LoVo (cell line): ENCODE measurements around the gene ZNF507.
"Not testable (repeated sequence)": the region's sequence is repeated elsewhere in the genome, so short reads cannot be mapped to it uniquely, and the experiment has no call there.

Source experiments
- DNase-seq: peaks from one replicate; pipeline ENCODE4 v3.0.0-alpha.2; 2016; ENCODE audit warnings: low spot score

The ZNF507 gene

GRCh38 chr19:32368787-32369186 lies 23.4 kb downstream of the ZNF507 start:
- DNase-seq, result no peak

GRCh38 chr19:32372726-32373517 lies 27.5 kb downstream of the ZNF507 start:
- no peak for DNase-seq

- DNase-seq, result peak; percentile 92
Observed at GRCh38 chr19:32373585-32374295, 28.3 kb downstream of the ZNF507 start.

GRCh38 chr19:32374362-32374761 lies 29.0 kb downstream of the ZNF507 start:
- not testable (repeated sequence) for DNase-seq

GRCh38 chr19:32377088-32377487 lies 31.7 kb downstream of the ZNF507 start:
- DNase-seq, result not testable (repeated sequence)

- no peak for DNase-seq
Observed at GRCh38 chr19:32380269-32380668, 34.9 kb downstream of the ZNF507 start.

- DNase-seq, result peak; percentile 26
Observed at GRCh38 chr19:32387701-32388392, 42.4 kb downstream of the ZNF507 start.

GRCh38 chr19:32388393-32388855 lies 43.0 kb downstream of the ZNF507 start:
- no peak for DNase-seq

GRCh38 chr19:32392901-32393300 lies 47.5 kb downstream of the ZNF507 start:
- DNase-seq, result no peak

- no peak for DNase-seq
Observed at GRCh38 chr19:32396046-32396652, 50.7 kb downstream of the ZNF507 start.

GRCh38 chr19:32397671-32398101 lies 52.3 kb downstream of the ZNF507 start:
- DNase-seq, result no peak

- no peak for DNase-seq
Observed at GRCh38 chr19:32401992-32402391, 56.6 kb downstream of the ZNF507 start.

GRCh38 chr19:32403291-32403995 lies 58.0 kb downstream of the ZNF507 start:
- no peak for DNase-seq

- no peak for DNase-seq
Observed at GRCh38 chr19:32404213-32404932, 59.0 kb downstream of the ZNF507 start.

- DNase-seq, result no peak
Observed at GRCh38 chr19:32404933-32405430, 59.6 kb downstream of the ZNF507 start.

GRCh38 chr19:32405431-32406160 lies 60.2 kb downstream of the ZNF507 start, which contains the start of gene DPY19L3:
Gene DPY19L3 (plus strand): TSS chr19:32405770. CDS start chr19:32408254, 2,484 bp downstream.
- peak; percentile 90 for DNase-seq

- DNase-seq, result no peak
Observed at GRCh38 chr19:32406161-32407003, 61.0 kb downstream of the ZNF507 start.

- DNase-seq, result no peak
Observed at GRCh38 chr19:32407004-32407992, 61.9 kb downstream of the ZNF507 start.
